A549 (cell line): Measurements from ENCODE around the gene PRSS12.

Source experiments
- RCOR1 ChIP-seq: fragments of 150-350 bp; IDR thresholded peaks from 2 replicates; pipeline ENCODE4 v1.6.1; 2014; ENCODE audit warnings: antibody characterized with exemption, low read length, low read depth
- TF ChIP-seq, protein P1 (sequence below): fragments of 200-600 bp; sonication (generic); IDR thresholded peaks from 2 replicates; pipeline ENCODE4 v1.6.1; 2016; ENCODE audit warnings: antibody characterized with exemption, mild to moderate bottlenecking, moderate library complexity
- TF ChIP-seq, protein P2 (sequence below): fragments of >200 bp; sonication (Bioruptor Twin); formaldehyde crosslinking; IDR thresholded peaks from 3 replicates; pipeline ENCODE4 v1.5.1; 2016

DNA sequence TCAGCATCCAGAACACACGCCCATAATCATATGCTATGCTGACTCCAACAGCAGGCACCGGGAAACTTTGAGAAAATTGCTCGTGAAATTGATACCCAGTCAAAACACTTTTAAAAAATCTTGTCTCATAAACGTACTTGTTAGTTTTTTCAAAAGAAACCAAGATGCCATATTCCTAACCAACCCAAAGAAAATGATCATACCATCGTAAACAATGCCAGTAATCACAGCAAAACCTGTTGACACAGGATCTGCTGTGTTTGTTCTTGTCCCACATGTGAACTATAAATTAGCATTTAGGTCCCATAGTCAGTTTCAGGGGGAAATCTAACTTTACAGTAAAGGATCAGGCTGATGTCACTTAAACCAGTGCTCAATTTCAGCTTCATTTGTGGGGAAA is 23.0 kb downstream of the PRSS12 start:
- TF ChIP-seq RCOR1 = no peak
- TF ChIP-seq, protein P1, sequence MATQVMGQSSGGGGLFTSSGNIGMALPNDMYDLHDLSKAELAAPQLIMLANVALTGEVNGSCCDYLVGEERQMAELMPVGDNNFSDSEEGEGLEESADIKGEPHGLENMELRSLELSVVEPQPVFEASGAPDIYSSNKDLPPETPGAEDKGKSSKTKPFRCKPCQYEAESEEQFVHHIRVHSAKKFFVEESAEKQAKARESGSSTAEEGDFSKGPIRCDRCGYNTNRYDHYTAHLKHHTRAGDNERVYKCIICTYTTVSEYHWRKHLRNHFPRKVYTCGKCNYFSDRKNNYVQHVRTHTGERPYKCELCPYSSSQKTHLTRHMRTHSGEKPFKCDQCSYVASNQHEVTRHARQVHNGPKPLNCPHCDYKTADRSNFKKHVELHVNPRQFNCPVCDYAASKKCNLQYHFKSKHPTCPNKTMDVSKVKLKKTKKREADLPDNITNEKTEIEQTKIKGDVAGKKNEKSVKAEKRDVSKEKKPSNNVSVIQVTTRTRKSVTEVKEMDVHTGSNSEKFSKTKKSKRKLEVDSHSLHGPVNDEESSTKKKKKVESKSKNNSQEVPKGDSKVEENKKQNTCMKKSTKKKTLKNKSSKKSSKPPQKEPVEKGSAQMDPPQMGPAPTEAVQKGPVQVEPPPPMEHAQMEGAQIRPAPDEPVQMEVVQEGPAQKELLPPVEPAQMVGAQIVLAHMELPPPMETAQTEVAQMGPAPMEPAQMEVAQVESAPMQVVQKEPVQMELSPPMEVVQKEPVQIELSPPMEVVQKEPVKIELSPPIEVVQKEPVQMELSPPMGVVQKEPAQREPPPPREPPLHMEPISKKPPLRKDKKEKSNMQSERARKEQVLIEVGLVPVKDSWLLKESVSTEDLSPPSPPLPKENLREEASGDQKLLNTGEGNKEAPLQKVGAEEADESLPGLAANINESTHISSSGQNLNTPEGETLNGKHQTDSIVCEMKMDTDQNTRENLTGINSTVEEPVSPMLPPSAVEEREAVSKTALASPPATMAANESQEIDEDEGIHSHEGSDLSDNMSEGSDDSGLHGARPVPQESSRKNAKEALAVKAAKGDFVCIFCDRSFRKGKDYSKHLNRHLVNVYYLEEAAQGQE = no peak
- TF ChIP-seq, protein P2, sequence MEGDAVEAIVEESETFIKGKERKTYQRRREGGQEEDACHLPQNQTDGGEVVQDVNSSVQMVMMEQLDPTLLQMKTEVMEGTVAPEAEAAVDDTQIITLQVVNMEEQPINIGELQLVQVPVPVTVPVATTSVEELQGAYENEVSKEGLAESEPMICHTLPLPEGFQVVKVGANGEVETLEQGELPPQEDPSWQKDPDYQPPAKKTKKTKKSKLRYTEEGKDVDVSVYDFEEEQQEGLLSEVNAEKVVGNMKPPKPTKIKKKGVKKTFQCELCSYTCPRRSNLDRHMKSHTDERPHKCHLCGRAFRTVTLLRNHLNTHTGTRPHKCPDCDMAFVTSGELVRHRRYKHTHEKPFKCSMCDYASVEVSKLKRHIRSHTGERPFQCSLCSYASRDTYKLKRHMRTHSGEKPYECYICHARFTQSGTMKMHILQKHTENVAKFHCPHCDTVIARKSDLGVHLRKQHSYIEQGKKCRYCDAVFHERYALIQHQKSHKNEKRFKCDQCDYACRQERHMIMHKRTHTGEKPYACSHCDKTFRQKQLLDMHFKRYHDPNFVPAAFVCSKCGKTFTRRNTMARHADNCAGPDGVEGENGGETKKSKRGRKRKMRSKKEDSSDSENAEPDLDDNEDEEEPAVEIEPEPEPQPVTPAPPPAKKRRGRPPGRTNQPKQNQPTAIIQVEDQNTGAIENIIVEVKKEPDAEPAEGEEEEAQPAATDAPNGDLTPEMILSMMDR = no peak
